ENCODE results near the gene ABCA4.

The ABCA4 gene

DNA sequence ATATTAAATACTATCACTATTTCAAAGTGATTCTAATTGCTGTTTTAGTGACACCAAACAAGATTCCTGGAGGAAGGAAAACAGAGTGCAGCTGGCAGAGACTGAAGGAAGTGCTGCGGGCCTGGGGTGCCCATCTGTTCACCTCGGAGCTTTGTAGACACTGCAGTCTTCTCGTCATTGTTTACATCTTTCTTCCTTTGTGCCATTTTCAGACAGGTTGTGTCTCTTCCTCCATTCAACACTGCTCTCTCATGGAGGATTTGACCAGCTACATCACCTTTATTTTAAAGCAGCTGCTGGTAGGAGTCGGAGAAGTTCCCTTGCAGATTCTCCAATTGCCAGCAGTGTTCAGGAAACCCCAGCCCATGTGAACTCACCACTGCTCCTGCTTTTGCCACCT lies 37.3 kb downstream of the ABCA4 start:
- DNase-seq (ENCODE audit: low read depth), result no peak

DNA sequence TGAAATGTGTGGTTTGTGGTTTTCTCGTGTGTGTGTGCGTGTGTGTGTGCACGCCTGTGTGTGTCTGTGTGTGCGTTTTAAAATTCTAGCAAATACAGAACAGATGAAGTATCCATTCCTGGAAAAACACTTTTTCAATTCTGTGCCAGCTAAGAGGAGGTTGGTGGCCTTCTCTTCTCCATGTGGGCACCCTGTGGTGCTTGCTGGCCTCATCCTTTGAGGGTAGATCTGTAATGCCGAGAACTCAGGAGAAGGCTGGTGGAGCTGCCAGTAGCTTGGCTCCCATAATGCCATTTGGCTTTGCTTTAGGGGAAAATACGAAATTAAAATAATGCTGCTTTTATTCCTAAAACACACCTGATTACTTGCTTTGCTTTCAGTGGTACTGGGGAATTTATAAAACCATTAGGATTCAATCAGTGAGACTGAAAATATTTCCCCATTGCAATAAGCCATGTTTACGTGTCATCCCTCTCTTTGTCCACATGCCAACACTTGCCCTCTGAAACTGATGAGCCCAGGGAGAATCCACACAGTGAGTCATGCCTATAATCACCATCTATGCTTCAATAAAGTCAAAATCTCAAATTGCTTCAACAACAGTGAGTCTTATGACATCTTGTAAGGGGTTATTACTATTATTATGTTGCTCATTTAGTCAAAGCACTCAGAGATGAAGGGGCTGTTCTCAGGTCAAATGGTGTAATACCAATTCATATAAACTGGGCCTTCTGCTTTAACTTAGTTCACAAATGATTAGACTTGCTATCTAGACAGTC lies 39.2 kb downstream of the ABCA4 start:
- no peak for DNase-seq (ENCODE audit: low read depth)

GRCh38 chr1:94079989-94080388 lies 41.0 kb downstream of the ABCA4 start:
- no peak for DNase-seq (ENCODE audit: low read depth)

DNA sequence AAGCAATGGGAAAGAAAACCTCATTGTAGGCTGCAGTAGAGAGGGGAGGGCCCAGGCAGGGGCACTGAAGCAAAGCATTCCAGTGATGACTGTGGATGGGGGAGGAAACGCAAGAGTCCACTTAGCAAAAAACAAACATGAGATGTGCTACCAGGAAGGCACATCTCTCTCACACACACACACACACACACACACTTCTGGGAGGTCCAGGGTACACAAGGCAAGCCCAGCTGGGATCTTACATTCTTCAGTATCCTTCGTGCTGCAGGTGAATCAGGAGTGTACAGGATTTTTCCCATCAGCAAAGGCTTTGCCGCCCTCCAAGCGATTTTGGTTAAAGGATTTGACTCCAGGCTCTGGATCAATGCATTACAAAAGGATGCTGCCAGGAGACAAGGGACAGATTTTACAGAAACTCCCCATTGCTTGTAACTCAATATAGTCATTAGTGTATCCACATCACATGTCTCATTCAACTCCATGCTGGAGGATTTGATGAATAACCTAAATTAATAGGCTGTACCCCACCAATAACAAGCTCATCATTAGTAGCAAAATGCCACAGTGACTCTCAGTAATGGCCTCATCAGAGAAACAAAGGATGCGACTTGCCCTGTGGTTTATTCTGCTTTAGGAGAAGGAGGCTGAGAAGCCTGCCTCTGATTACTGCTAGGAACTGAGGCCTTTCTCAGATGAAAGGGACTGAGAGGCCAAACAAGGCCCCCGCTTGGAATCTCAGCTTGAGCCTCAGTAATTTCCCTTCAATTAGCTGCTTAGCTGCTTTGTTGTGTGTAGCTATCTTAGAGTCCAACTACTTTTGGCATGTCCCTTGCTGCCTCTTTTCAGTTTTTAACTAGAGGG lies 41.6 kb downstream of the ABCA4 start:
- no peak for DNase-seq (ENCODE audit: low read depth)

- no peak for DNase-seq (ENCODE audit: low read depth)
Measured at GRCh38 chr1:94072840-94073522, 48.0 kb downstream of the ABCA4 start.

- no peak for DNase-seq (ENCODE audit: low read depth)
Measured at GRCh38 chr1:94071976-94072375, 49.0 kb downstream of the ABCA4 start.

- no peak for DNase-seq (ENCODE audit: low read depth)
Measured at GRCh38 chr1:94071391-94071790, 49.6 kb downstream of the ABCA4 start.

DNA sequence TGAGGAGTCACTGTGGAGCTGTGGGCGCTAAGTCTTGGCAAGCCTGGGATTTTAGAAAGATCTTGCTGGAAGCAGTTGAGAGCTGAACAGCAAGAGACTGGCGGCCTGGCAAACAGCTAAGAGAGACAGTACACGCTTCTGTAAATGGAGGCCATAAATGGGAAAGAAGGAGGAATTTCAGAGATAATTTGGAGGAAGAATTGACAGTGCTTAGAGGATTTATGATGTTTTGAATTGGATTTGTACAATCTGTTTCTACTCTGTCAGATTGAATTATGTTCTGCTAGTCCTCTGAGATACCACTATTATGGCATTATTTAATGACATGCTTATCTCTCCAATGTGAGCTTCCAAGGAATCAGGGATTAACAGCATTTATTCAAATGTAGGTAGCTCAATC lies 50.1 kb downstream of the ABCA4 start:
- DNase-seq (ENCODE audit: low read depth), result no peak

DNA sequence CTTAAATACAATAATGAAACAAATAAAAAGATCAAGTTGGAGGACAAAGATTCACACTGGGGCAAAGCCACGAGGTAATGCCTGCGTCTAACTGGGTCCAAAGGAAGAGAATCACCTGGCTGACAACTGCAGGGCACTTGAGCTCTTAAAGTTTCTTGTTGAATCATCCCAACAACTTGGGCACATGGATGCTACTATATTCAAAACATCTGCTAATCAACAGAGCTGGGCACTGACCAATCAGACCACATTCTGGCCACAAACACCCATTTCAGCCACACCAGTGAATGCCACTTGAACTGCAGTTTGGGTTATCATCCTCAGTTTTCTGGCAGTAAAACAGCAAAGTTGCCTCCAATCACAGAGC lies 51.0 kb downstream of the ABCA4 start:
- DNase-seq (ENCODE audit: low read depth), result no peak

GRCh38 chr1:94068999-94069918 lies 51.7 kb downstream of the ABCA4 start:
- DNase-seq (ENCODE audit: low read depth), result no peak

DNA sequence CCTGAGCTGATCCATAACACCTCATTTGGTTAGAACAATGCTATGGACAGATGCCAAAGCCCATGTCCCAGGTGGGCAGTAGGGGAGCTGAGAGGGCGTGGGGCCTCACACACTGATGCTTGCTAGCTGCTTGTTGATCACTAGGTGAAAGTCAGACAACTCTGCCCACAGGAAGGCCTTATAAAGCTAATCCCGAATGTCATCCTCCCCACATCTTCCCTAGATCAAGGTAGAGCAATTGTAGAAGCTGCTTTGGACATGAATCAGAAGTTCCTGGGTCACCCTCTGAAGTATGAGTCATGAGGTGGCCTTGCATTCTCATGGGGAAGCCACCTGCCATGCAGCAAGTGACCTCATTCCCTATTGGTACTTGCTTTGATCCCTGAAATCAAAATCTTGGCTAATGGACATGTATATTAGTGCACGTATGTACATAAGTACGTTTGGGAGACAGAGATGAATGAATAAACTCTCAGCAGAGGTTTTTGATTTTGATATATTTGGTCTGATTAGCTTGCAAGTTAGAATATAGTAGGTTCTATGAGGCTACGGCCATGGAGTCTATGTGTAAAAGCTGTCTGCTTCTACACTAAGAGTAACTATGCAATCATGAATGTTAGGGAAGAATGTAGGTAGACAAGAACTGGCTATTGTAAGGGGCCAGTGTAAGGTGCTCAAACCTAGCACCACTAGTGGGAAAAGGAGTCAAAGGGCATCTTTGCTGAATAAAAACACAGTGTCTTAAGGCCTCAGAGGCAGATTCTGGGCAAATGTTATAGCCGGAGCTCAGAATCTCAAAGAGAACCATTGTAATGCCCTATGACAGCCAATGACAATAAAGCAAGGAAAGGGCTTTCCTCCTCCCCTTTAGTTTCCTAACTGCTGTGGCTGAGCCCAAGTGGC lies 52.6 kb downstream of the ABCA4 start:
- DNase-seq (ENCODE audit: low read depth), result no peak

- no peak for DNase-seq (ENCODE audit: low read depth)
Measured at GRCh38 chr1:94067196-94067595, 53.8 kb downstream of the ABCA4 start.

- DNase-seq (ENCODE audit: low read depth), result no peak
Measured at GRCh38 chr1:94063379-94063778, 57.6 kb downstream of the ABCA4 start.

- DNase-seq (ENCODE audit: low read depth), result no peak
Measured at GRCh38 chr1:94061513-94062443, 59.2 kb downstream of the ABCA4 start.

- DNase-seq (ENCODE audit: low read depth), result no peak
Measured at GRCh38 chr1:94060720-94061119, 60.2 kb downstream of the ABCA4 start.

- DNase-seq (ENCODE audit: low read depth), result no peak
Measured at GRCh38 chr1:94058766-94059165, 62.2 kb downstream of the ABCA4 start.

- DNase-seq (ENCODE audit: low read depth), result no peak
Measured at GRCh38 chr1:94056996-94057395, 64.0 kb downstream of the ABCA4 start.

DNA sequence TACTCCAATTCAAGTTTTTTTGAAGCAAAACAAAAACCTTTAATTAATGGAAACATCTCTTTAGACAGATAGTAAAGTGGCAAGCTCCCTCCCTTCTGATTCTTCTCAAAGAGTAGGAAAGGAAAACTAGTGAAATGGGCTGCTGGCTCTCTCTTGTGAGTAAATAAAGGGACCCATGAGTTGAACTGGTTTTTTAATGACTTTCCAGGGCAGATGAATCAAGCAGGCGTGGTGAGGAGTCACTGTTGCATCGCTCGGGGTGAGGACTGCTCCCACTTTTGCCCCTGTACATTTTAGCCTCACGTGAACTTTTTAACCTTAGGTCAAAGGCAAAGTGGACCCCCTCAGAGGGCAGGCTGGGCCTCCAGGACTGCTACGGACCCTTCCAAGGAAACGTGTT lies 64.8 kb downstream of the ABCA4 start:
- DNase-seq (ENCODE audit: low read depth), result no peak

GRCh38 chr1:94055459-94056122 lies 65.4 kb downstream of the ABCA4 start:
- no peak for DNase-seq (ENCODE audit: low read depth)

Data from activated T-helper 9 cell treated with anti-CD3 and anti-CD28 coated beads, Interleukin-2, amount 50 U/mL, for 16 hours (primary cell).